GM19239 (cell line): ENCODE data around the gene FGR.
"Not testable (repeated sequence)": the region's sequence is repeated elsewhere in the genome, so short reads cannot be mapped to it uniquely, and the experiment has no call there.

Source experiments
- DNase-seq: peaks from one replicate; pipeline ENCODE4 v3.0.0; 2011; ENCODE audit warnings: low spot score; ENCODE audit not compliant: insufficient read length
- FAIRE-seq: peaks from 2 replicates; lab custom pipeline; 2011; peaks lifted over from hg19 to GRCh38; lab: Jason Lieb, UNC

The FGR gene

DNA sequence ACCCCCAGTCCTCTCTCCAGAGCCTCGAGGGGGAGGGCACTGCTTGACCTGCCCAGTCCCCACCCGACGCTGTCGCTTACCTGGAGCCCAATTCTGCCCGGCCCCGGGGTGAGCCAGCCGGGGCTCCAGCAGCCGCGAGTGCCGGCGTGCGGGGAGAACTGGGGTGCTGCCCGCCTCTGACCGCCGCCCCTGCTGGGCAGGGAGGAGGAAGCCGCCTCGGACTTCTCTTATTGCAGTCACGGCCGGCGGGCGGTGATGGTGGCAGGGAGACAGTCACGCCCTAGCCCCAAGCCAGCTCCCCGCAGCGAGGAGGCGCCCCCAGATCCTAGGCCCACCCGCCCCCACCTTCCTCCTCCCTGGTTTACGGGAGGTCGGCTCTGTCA is at the start of gene FGR:
FGR (minus strand) TSS at position 201 of the 383 bp plus-strand sequence. CDS start 11,269 bp downstream, outside the sequence.
- DNase-seq (no peak), FAIRE-seq (no peak)

DNA sequence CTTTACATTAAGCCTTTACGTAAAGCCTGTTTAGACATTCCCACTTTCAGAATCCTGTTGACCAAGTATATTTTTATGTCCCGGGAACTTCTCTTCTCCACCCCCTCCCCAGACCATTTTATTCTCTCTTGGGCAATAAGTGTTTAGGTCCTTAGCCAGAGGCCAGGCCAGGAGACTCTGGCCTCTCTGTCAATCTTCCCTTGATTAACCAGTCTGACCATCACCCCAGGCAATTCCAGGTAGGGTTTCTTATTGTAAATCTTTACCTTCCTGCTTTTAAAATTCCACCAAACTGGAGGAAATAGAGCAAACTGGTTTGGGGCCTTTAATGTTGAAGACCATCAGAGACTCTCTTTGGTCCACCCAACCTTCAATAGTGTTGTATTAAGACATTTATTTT is 49.2 kb upstream of the FGR start:
- FAIRE-seq (no peak), DNase-seq (no peak)

DNA sequence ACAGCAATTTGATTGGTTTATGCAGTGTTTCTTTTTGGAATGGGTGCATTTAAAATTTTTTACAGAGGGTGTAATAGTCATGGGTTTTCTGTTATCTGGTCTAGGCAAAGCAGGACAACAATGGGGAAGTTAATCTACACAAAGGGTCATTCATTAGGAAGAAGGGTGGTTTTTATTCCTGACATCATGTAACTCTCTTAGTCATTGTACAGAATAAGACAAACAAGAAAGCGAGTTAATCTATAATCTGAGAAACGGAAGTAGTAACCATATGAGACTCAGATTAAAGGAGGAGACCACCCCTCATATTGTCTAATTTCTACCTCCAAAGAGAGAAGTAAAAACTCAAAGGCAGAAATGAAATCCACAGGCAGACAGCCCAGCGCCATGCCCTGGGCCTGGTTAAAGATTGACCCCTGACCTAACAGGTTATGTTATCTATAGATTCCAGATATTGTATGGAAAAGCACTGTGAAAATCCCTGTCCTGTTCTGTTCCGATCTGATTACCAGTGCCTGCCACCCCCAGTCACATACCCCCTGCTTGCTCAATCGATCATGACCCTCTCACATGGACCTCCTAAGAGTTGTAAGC is 47.5 kb upstream of the FGR start:
- DNase-seq (no peak), FAIRE-seq (no peak)

DNA sequence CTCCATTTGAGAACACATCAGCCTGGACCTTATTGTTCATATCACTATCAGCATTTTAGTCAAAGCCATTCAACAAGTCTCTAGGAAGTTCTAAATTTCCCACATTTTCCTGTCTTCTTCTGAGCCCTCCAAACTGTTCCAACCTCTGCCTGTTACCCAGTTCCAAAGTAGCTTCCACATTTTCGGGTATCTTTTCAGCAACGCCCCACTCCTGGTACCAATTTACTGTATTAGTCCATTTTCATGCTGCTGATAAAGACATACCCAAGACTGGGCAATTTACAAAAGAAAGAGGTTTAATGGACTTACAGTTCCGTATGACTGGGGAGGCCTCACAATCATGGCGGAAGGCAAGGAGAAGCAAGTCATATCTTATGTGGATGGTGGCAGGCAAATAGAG is 46.6 kb upstream of the FGR start:
- not testable (repeated sequence) for FAIRE-seq, DNase-seq

DNA sequence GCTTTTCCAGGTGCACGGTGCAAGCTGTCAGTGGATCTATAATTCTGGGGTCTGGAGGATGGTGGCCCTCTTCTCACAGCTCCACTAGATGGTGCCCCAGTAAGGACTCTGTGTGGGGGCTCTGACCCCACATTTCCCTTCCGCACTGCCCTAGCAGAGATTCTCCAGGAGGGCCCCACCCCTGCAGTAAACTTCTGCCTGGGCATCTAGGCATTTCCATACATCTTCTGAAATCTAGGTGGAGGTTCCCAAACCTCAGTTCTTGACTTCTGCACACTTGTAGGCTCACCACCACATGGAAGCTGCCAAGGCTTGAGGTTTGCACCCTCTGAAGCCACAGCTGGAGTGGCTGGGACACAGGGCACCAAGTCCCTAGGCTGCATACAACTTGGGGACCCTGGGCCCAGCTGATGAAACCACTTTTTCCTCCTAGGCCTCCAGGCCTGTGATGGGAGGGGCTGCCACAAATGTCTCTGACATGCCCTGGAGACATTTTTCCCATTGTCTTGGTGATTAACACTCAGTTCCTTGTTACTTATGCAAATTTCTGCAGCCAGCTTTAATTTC is 45.3 kb upstream of the FGR start:
- not testable (repeated sequence) for DNase-seq, FAIRE-seq

DNA sequence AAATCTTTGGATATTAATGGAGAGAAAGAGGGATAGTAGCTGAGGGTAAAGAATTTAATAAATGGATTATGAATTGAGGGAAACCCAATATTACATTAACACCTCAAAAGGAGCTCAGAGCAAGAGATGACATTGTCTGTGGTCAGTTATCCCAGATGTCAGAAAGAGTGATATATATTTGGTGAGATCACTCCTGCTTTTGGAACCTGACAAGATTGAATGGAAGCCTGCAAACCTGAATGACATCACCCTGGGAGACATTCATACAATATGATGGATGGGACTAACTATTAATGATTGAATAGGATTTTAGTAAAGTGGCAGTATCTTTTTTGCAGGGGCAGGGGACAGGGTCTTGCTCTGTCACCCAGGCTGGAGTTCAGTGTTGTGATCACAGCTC is 43.8 kb upstream of the FGR start:
- DNase-seq (no peak), FAIRE-seq (no peak)

DNA sequence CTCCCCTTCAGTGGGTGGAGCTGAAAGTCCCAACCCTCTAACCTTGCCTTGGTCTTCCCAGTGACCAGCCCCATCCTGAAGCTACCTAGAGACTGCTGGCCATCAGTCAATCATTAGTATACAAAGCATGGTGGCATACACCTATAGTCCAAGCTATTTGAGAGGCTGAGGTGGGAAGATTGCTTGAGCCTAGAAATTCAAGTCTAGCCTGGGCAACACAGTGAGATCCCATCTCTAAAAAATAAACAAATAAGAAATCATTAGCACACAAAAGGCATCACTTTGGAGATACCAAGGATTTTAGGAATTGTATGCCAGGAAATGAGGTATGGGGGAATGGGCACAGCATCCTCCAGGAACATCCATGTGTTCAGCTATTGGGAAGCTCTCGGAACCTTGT is 41.4 kb upstream of the FGR start:
- DNase-seq (no peak), FAIRE-seq (no peak)

DNA sequence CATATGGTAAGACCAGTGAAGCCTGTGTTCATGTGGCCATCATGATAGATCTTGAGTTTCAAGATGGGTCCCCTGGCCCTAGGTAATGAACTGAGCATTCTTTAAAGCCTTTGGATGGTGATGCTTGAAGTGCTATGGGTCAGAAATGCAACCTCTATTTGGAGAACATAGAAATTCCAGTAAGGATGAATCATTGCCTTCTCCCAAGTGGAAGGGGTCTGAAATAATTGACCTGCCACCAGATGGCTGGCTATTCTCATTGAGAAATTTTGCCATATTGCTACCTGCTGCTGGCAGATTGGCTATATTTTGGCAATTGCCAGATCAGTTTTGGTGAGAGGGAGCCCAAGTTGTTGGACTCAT is 37.7 kb upstream of the FGR start:
- peak; percentile 66 for FAIRE-seq
- DNase-seq: no peak

DNA sequence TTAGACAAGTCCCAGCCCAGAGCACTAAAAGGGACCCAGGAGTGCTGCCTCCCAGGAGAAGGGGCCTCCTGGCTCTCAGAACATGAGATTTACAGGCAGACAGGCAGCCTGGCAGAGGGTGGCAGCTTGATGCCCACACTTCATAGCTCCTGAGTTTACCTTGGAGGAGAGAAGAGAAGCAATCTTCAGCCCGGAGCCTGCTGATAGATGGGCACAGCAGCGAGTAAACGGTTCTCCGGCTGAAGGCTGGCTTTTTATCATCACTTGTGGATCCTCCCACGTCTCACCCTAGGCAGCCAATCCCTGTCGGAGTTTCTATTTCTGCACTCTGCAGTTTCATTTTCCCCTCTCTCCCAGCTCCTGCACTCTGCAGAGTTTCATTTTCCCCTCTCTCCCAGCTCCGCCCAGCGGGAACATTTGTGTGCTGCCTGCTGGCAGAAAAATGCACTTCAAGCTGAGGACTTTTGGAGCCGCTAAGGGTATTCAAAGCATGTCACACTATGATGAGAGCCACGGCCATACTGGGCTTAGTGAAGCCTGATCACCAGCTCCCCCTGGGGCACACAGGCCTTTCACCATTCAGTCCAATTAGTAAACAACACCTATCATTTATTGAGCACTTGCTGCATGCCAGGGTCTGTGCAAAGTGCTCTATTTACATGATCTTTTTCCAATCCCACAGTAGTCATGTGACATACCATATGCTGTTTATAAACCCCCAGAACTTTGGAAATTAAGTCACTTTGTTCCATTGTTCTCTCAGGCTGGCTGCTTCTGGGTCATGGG is 37.2 kb upstream of the FGR start, which contains the start of gene IFI6:
IFI6 (minus strand) TSS at position 229 of the 786 bp plus-strand sequence. CDS start 2,878 bp downstream, outside the sequence.
- DNase-seq (peak; percentile 85), FAIRE-seq (peak; percentile 99)

DNA sequence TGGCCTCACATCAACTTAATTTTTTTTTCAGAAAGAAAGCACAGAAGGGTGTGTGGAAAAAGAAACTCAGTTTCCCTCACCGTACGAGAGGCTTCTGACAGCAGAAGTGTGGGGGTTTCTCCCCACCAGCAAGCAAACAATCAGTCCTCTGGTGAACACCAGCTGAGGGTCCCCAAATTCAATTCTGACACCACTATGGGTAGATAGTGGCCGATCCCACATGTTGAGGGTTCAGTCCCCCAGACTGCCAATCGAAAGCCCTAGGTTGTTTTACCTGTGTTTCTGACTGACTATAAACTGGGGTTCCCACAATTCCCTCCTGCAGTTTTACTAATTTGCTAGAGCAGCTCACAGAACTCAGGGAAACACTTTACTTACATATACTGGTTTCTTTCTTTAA is 34.9 kb upstream of the FGR start:
- no peak for DNase-seq
- FAIRE-seq: no peak

DNA sequence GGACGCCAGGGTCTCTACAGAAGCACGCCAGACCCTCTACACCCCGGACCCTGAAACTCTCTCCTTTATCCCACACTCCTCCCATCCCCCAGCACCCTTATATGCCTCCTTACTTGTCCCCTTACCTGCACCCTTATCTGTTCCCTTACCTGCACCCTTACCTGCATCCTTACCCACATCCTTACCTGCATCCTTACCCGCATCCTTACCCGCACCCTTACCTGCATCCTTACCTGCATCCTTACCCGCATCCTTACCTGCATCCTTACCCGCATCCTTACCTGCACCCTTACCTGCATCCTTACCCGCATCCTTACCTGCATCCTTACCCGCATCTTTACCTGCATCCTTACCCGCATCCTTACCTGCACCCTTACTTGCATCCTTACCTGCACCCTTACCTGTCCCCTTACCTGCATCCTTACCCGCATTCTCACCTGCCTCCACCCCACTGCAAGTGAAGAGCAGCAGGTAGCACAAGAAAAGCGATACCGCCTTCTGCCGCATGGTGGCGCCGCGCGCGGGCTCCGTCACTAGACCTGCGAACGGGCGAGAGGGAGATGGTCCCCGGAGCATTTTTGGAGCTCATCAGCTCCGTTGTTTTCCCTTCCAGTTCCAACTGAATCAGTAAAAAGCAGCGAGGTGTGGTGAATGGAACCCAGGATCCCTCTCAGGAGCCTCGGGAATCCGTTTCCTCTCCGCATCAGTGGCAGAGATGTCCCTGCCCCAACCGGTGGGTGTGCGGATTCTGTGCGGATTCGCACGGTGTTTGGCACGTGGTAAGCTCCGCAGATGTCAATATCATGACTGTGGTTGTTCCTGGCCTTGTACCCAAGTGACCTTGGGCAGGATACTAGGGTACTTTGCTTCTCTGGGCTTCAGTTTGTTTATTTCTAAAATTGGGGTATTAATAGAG is 34.1 kb upstream of the FGR start:
- DNase-seq (peak; percentile 70), FAIRE-seq (peak; percentile 87)

DNA sequence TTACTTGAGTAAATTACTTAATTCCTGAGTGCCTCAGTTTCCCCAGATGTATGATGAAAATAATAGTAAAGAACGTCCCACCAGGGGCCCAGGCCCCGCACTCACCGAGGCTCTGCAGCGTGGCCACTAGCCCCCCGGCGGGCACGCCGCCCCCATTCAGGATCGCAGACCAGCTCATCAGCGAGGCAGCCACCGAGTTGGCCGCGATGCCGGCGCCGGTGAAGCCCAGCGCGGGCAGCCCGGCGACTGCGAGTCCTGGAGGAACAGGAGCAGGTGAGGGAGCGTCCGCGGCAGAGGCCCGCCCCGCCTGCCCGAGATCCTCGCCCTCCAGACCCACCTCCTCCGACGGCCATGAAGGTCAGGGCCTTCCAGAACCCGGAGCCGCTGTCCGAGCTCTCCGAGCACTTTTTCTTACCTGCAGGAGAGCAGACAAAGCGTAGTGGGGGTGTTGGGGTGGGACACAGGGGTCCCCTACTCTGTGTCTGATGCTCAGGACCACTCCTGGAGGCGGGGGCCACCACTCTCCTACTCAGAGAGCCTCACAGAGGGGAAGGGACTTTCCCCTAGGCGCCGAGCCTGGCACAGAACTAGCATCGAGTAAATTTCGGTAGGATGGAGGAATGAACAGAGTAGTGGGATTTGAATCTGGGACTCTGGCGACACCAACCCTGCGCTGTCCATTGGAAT is 33.3 kb upstream of the FGR start:
- DNase-seq (no peak), FAIRE-seq (no peak)

DNA sequence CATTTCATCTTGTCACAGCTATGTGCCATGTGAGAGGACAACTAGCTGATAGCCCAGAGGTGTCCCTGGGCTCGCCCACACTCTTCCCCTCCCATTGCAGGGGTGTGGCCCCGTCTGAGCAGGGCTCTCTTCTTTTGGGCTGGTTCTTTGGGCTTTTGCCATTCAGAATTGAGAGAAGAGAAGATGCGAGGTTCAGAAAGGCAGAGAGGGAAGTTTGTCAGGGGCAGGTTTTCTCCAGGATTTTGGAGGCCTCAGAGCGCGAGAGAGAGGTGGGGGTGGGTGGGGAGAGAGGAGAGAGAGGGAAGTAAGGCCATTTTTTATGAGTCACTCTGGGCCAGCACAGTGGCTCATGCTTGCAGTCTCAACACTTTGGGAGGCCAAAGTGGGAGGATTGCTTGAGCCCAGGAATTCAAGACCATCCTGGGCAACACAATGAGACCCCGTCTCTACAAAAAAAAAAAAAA is 31.8 kb upstream of the FGR start:
- DNase-seq: no peak
- FAIRE-seq: no peak

DNA sequence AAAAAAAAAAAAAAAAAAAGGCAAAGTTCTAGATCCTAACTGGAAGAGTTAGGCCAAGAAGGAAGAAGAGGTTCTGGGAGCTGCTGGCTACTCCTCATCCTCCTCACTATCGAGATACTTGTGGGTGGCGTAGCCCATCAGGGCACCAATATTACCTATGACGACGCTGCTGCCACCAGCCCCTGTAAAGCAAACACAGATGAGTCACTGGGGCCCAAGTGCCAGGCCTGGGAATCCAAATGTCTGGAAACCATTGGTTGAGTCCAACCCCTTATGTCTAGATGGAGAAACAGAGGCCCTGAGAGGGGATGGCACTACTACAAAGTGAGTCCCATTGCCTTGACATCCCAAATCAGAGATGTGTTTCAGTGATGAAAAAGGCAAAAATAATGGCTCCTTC is 31.3 kb upstream of the FGR start:
- FAIRE-seq: no peak
- no peak for DNase-seq

DNA sequence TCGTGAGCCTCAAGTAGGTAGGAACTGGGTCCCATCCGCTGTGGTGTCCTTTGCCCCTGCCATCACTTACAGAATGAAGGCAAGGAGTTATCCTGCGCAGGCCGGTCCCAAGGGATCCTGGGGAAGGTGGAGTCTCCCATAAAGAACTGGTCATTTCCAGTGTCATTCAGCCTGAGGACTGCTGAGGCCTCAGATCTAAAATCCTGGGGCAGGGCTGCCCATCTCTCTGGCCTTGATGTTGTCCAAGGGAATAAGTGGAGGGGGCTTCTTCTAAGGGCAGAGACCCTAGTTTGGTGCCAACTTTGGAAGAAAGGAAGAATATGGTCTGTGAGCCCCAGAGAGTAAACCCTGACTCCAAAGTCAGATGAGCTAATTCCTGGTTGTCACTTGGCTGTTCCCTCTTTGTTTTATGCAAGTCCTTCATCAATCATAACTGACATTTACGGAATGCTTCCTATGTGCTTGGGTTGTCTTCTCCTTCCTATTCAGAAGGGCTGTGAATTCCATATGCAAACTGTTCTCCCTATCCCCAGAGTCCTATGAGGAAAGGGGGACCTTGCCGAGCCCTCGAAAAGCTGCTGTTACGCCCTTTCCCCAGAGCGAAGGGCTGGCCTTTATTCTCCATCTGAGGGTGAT is 30.1 kb upstream of the FGR start:
- no peak for FAIRE-seq
- no peak for DNase-seq

DNA sequence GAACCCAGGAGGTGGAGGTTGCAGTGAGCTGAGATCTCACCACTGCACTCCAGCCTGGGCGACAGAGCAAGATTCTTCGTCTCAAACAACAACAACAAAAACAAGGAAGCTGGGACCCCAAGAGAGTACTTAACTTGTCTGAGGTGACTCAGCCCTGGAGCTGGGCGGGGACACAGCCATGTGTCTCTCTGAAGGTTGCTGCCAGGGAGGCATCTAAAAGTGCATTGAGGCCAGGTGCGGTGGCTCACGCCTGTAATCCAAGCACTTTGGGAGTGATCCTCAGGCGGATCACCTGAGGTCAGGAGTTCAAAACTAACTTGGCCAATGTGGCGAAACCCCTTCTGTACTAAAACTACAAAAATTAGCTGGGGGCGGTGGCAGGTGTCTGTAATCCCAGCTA is 29.3 kb upstream of the FGR start:
- DNase-seq (no peak), FAIRE-seq (no peak)

DNA sequence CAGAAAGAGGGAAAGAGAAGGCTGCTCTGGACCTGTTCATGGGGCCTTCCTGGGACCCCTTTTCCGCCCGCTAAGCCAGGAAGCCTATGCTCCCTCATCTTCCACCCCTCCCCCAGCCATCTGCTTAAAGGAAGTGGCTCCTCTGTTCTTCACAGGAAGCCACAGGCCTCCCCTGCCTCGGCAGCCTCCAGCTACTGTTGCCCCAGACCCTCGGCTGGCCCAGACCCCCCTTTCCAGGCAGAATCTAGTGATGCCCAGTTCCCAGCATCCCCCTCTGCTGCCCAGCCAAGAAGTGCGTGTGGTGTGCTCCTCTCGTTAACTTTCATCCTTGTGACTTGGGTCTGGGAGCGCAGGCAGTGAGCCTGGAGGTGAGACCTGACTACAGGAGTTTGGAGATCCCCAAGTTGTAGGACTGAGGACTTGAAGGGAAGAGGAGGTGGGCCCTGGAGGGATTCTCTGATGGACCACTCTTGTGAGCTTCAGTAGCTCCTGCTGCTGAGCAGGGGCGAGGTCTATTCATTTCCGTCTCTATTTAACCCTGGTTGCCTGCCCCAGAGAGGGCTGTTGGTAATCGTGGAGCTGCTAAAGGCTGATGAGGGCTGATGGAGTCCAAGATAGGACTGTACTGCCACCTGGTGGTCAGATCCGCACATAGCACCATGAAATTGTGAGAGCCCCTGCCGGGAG is 27.9 kb upstream of the FGR start:
- FAIRE-seq: peak; percentile 98
- DNase-seq: peak; percentile 73

DNA sequence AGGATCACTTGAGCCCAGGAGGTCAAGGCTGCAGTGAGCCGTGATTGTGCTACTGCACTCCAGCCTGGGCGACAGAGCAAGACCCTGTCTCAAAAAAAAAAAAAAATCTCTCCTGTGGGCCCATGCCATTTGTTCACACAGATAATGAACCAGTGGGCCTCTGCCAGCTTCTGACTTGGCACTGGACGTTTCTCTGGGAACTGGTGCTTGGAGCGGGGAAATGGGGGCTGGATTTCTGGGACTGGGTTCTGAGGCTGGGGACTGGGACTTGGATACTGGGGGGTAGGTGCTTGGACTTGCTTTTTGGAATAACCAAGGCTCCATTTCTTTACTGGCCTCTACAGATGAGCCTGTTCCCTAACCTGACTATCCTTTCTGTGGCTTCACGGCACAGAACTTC is 27.3 kb upstream of the FGR start:
- no peak for FAIRE-seq
- DNase-seq: no peak
